HG03175 (cell line): Measurements from ENCODE around the gene LARP4B.

Experiments
- ATAC-seq: cut with Tn5 transposase; IDR thresholded peaks from one replicate; pipeline ENCODE4 v1.9.1; 2021; ENCODE audit warnings: mild to moderate bottlenecking, moderate library complexity; ENCODE audit not compliant: unreplicated experiment

LARP4B gene

DNA sequence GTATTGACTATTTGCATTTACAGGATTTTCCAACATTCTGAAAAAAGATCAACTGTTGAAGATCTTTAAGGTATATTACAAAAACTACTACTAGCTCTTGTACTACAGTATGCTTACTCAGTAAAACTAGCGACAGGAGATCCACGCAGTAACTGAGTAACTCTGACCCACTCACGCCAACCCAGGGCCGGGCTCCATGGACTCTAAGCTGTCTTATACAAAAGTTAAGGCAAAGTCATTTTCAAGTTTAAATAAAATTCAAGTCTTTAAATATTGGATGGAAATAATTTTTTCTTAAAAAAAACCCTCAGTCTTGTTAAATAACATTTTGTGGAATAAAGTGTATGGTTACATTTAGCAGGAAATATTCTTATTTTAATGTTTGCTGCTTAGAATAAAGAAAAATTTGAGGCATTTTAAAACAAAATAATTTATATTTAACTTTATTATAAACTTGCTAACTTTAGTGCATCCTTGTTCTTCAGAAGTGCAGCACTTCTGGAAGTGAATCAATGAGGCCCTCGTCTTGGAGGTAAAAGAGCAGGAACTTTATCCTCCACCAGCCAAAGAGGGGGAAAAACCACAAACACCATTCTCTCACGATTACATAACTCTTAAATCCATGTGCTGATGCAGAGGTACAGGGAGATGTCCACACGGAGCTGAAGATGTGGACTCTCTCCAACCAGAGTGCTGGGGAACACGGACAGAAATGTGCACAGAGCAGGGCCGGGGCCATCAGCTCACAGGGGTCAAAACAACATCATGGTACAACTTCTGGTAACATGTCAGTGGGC, 119.9 kb downstream of the LARP4B start:
- no peak for ATAC-seq

DNA sequence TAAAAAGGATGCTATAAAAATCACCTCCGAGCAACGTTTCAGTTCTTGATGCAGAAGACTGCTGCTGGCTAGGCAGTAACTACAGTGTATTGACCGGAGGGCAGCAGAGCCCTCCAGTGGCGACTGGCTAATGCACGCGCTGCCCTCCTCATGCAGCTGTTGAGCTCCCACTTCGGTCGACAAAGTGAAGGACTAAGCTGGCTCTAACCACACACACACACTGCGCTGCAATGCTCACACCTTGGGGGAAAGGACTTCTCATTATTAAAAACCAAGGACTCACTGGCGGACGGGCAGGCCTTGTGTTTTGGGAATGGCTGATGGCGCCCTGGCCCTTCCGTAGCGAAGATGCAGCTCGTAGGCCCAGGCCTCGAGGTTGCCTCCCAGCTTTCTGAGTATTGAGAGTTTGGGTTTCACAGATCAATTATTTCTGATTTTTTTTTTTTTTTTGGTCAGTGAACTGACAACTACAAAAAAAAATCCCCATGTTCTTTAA, 121.1 kb downstream of the LARP4B start:
- no peak for ATAC-seq

DNA sequence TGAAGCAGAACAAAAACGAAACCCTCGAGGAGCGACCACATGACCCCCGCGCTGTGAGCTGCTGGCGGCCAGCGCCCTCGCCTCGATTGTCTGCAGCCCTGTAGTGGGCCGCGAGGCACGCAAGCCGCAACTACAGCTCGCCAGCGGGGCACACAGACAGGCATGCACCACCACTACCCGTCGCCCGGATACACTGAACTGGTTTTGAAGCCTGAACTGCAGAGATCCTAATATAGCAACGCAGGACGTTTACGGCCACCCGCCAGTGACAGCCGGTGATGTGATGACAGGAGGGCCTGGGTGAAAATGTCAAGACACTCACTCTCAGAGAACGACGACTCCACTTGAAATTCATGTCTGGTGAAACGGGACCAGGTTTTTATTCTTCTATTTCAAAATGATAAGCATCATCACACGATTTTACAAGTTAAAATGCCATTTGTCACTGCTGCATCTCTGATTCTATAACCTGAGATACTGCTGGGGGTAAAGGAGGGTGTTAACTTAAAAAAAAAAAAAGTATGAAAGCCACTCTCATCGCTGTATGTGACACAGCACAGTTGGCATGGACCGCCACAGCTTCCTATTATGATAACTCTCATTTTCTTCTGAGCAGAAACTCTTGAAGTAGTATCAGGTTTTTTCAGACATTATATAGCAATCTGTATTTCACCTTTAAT, 121.7 kb downstream of the LARP4B start:
- no peak for ATAC-seq

DNA sequence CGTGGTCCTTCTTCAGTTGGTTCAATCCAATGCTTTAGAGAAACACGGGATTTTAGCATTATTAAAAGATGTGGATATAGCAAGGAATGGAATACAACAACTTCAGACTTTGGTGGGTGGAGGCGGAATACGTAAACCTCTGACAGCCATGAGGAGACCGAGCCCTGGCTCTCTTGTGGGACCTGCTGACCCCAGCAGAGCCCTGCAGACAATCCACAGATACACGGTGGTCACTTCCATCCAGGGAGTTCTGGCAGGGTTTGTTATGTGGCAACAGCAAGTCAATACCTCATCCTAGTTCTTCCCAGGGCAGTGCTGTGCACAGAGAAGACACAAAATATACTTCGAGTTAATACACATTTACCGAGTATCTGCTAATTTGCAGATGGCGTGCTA, 123.5 kb downstream of the LARP4B start:
- no peak for ATAC-seq

DNA sequence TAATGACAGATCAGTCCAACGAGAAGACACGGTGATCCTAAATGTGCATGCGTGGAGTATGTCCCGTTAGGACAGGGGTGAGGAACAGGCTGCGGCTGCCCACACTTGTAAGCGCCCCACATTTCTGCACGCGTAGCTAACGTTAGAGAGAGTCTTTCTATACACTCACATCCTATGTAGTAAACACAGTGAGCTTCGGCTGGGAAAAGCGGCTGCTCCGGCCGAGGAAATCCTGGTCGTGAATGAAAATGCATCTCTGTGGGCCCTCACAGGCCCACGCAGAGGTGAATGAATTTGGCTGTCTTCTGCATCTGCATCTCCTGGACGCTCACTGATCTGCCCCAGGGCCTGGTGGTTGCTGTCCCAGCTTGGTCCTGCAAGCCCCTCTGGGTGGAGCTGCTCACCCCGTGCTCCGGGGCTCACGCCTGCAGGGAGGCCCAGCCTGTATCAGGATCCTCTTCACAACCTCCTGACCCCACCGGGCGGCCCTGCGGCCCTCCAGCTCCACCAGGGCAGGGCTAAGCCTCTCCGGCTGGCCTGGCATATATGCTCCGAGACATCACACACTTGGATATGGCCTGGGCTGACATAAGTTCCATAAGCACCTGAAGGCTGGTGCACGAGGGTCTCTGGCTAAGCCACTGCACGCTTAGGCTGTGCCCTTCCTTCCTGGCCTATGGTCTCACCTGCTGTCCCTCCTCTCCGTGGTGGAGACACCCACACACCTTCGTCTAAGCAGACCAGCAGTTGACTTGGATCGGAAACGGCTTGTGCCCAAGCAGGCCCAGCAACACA, 124.1 kb downstream of the LARP4B start:
- no peak for ATAC-seq

DNA sequence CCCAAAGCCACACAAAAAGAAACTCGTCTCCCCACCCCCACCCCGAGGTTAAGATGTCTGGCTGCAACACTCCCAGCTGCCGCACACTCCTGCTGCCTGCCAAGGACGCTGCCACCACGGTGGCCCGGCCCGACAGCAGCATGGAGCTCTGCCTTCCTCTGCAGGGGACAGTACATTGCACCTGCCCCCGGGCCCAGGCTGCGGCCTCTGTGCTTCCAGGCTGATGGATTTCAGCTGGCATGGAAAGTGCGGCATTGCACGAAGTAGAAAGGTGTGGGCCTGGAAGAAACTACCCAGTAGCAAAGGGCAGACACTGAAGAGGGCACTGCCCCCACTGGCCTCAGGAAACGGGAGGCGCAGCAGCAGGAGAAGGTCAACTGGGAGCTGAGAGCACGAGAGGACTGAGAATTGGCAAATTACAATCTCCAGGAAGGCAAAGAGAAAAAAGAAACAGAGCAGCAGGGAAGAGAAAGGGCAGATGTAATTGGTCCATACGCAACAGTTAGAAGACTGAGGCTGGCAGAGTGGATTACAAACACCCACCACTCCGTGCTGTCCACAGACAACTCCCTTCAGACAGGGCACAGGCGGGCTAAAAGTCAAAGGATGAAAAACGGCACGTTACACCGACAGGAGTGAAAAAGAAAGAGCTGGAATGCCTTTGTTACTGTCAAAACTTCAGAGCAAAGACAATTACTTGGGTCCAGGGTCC, 124.9 kb downstream of the LARP4B start:
- no peak for ATAC-seq

DNA sequence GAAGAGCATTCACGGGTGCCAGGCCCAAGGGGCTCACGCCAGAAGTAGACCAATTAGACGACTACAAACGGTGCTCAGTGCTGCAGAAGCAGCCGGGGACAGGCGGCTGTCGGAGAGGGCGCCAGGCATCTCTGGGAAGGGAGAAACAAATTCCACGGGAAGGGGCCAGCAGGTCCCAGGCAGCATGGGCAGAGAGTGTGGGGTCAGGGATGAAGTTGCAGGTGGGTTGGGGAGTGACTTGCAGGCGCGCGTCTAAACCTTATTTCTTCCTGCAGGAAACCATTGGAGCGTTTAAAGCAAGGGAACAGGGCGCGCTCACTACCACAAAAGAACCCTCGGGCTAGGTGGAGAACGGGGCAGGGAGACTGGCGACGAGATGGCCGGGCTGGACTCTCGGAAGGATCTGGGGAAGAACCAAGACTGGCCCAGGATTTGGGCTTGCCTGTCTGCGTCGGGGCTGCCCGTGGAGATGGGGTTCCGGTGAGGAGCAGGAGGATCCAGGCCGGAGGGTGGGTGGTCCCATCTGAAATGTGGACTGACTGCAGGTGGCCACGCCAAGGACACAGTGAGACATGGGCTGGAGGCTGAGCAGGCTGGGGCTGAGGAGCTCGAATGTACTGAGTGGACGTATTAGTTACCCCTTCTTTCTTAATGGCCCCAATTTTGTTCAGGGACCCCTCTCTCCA, 125.7 kb downstream of the LARP4B start:
- ATAC-seq, result no peak

DNA sequence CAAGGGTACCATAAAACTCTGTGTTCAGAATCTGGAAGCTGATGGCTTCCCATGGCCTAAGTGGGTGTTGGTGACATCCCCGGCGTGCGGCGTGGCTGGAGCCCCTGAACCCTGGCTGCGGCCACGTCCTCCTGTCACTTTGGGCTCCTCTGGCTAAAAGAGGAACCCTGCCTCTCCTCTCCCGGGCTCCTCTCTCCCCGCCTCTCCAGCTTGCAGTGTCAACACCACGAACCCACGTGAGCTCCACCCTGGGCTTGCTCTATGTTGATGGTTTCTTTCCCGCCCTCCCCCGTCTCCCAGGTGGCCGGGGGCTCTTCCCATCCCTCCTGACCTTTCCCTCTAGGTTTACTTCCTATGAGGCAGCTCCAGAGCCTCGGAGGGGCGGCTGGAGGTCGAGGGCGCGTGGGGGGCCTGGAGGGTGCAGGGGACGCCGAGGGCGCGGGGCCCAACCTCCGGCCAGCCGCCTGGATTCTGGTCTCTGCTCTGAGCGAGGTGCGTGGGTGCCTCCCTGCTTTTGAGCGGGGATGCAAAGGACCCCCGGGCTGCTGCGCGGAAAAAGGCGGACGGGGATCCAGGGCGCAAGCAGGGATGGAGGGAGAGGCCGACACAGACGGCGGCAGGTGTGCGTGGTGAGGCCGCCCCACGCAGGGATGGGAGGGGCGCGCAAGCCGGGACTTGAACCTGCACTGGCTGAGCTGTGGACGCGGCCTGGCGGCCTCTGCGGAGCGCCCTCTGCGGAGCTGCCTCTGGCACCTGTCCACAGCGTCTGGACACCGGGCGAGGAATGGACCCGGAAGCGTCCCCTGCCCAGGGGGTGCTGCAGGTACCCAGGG, 126.5 kb downstream of the LARP4B start:
- ATAC-seq, result no peak

DNA sequence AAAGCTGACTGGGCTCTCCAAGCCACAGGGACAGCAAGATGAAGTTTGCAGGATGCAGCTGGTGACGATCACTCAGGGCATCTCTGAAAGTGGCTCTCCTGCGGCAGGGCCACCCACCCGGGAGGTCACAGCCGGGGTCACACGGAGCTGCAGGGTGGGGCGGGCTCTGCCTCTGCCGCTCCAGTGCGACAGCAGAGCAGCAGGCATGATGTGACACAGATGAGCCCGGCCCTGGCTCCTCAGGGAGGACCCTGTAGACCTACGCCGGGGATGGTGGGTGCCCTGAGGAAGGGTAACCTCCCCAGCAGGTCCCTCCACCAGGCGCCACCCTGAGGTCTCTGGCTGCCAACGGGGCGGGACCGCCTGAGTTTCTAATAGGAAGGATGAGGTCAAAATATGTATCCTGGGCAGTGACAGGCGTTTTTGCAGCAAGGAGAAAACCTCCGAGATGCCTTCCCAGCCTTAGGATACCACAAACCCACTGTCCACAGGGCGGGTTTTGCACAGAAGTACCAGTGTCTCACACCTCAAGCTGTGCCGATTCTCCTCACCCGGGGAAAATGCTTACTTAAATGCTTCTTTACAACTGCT, 127.2 kb downstream of the LARP4B start:
- no peak for ATAC-seq

DNA sequence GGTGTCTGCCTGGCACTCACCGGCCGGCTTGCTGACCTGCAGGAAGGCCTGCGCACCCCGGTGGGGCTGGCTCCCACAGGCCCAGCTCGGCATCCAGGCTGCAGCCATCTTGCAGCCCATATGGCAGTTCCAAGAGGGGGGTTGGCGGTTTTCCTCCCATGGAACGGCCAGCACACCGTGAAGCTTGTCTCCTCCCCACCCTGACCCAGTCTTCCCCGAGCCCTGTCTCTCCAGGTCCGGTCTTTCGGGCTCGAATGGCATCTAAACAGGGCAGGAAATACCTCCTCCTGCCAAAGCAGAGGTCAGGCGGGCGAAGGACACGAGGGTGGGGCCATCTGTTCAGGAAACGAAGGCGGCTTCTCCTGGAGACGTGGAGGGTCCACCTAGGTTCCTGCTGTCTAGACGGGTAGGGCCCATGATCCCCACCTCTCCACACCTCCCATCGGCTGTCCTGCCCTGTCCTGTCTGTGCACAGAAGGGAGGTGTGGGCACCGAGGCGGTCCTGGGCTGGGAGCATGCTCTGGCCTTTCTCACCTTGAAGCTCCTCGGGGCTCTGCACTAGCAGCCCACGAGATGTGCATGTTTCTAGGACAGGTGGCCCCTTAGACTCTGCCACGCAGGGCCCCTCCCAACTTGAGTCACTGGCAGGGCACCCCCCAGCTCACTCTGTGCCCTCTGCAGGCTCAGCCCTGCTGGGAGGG, 128.3 kb downstream of the LARP4B start:
- no peak for ATAC-seq

DNA sequence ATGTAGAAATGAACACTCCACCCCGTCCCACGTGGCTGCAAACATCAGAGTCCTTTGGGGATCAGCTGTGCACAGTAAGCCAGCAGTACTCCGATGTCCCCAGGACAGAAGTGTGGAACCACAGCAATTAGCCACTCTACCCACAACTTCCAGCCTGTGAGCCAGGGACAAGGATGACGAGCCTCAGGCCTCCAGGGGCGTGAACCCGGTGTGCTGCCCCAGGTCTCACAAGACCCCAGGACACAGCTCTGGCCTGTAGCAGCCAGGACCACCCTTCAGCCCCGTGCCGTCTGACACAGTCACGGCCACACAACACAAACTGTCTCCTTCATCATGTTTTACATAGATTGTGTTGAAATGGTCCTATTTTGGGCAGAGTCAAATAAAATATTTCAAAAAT, 129.0 kb downstream of the LARP4B start:
- no peak for ATAC-seq

DNA sequence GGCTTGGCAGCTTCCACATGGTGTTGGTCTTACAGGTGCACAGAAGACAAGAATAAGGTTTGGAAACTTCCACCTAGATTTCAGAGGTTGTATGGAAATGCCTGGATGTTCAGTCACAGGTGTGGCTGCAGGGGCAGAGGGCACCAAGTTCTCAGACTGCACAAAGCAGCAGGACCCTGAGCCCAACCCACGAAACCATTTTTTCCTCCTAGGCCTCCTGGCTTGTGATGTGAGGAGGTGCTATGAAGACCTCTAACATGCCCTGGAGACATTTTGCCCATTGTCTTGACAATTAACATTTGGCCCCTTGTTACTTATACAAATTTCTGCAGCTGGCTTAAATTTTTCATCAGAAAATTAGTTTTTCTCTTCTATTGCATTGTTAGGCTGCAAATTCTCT, 134.3 kb downstream of the LARP4B start:
- ATAC-seq, result no peak

DNA sequence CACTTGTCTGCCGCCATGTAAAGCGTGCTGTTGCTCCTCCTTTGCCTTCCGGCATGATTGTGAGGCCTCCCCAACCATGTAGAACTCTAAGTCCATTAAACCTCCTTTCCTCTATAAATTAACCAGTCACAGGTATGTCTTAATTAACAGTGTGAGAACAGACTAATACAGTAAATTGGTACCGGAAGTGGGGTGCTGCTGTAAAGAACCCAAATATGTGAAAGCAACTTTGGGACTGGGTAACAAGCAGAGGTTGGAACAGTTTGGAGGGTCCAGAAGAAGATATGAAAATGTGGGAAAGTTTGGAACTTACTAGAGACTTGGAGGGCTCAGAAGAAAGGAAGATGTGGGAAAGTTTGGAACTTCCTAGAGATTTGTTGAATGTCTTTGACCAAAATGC, 135.3 kb downstream of the LARP4B start:
- no peak for ATAC-seq

DNA sequence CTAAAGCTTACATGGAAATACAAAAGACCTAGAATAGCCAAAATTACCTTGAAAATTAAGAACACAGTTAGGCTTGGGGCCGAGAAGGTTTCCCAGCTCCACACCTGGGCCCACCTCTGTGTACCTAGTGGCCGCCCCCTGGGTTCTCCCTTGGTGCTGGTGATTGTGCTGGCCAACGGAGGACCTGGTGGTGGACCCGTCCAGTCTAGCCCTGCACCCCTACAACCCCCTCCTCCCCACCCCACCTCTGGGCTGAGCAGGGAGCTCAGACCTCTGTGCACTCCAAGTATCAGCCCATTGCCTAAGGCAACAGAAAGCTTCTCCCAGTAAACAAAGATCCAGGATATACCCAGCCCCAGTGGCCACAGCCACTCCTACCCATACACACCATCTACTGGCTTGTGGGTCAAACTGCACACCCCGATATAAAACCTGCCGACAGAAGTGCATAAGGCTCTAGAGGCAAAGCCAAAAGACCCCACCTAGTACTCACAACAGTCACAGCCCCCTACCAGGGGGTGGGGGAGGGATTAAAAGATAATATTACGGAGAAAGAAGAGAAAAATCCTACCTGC, 137.0 kb downstream of the LARP4B start:
- no peak for ATAC-seq

DNA sequence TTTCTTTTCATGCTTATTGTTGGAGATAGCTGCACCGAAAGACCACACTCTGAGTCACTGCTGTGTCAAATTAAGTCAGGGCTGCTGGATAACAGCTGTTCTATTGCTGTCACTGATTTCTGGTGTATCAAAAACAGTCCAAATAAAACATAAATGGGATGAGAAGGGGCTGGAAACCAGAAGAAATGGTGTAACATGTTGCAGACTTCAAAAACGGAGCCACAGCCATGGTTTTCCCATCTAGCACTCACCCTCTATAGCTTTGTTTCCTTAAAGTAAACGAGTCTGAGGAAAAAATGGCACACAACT, 138.8 kb downstream of the LARP4B start:
- ATAC-seq, result no peak

DNA sequence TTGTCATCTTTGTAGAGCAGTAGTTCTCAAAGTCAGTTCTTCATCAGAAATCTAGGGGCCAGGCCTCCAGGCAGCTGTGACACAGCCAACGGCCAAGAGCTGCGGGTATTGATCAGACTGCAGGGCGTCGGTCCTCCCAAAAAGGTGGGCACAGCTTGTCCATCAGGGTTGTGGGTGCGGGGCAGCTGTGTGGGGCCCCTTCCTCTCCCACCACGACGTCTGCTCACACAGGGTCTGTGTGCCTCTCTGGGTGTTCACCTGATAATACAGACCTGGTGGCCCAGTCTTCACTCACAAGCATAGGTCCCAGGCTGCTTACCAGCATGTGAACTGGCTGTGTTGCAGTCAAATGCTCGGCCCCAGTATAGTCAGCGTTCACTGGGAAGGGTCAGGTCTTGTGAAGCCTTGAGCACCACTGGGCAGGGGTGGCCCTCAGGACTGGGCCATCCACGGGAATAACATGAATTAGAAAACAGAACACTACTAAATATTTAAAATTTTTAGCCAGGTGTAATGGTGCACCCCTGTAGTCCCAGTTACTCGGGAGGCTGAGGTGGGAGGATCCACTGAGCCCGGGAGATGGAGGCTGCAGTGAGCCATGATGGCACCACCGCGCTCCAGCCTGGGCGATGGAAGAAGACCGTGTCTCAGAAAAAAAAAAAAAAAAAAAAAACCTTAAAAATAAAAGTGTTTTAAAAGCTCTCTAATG, 139.3 kb downstream of the LARP4B start:
- no peak for ATAC-seq

DNA sequence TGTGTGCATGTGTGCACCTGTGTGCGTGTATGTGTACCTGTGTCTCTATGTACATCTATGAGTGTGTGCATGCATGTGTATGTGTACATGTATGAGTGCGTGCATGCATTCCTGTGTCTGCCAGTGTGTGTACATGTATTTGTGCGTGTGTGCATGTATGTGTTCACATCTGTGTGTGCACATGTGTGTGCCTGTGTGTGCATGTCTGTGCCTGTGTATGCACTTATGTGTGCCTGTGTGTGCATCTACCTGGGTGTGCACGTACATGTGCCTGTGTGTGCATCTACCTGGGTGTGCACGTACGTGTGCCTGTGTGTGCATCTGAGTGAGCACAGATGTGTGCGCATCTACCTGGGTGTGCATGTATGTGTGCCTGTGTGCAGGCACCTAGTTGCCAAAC, 139.9 kb downstream of the LARP4B start:
- ATAC-seq, result no peak
